Embryonic facial prominence (tissue), 1 donor: ENCODE data around the gene MRPL38.
"Not testable (repeated sequence)": the region's sequence is repeated elsewhere in the genome, so short reads cannot be mapped to it uniquely, and the experiment has no call there.

ENCODE experiments used
- DNase-seq: peaks from one replicate; pipeline ENCODE4 v3.0.0-alpha.2; 2016; ENCODE audit errors: extremely low spot score

Gene MRPL38

GRCh38 chr17:75876190-75876937 lies 28.3 kb downstream of the MRPL38 start:
- DNase-seq, result no peak

GRCh38 chr17:75875940-75876189 lies 28.8 kb downstream of the MRPL38 start:
- DNase-seq, result no peak

- DNase-seq, result no peak
Measured at GRCh38 chr17:75875182-75875939, 29.3 kb downstream of the MRPL38 start.

GRCh38 chr17:75874323-75875181 lies 30.1 kb downstream of the MRPL38 start:
- no peak for DNase-seq

GRCh38 chr17:75873587-75874322 lies 30.9 kb downstream of the MRPL38 start:
- no peak for DNase-seq

GRCh38 chr17:75872434-75873351 lies 32.0 kb downstream of the MRPL38 start:
- peak; percentile 6 for DNase-seq

- not testable (repeated sequence) for DNase-seq
Measured at GRCh38 chr17:75870228-75870627, 34.5 kb downstream of the MRPL38 start.

- DNase-seq, result no peak
Measured at GRCh38 chr17:75869282-75870141, 35.2 kb downstream of the MRPL38 start.

- DNase-seq, result not testable (repeated sequence)
Measured at GRCh38 chr17:75868730-75869281, 35.9 kb downstream of the MRPL38 start.

GRCh38 chr17:75865404-75866188 lies 39.1 kb downstream of the MRPL38 start:
- DNase-seq, result not testable (repeated sequence)

GRCh38 chr17:75864887-75865286 lies 39.8 kb downstream of the MRPL38 start:
- not testable (repeated sequence) for DNase-seq

GRCh38 chr17:75864448-75864871 lies 40.2 kb downstream of the MRPL38 start:
- no peak for DNase-seq

- no peak for DNase-seq
Measured at GRCh38 chr17:75861927-75862317, 42.8 kb downstream of the MRPL38 start.

GRCh38 chr17:75859358-75859757 lies 45.3 kb downstream of the MRPL38 start:
- not testable (repeated sequence) for DNase-seq

GRCh38 chr17:75856062-75856756 lies 48.5 kb downstream of the MRPL38 start:
- no peak for DNase-seq

GRCh38 chr17:75855310-75856061 lies 49.2 kb downstream of the MRPL38 start, which contains the start of gene WBP2:
Gene WBP2 (minus strand): TSS chr17:75855335. CDS start chr17:75855297, 38 bp downstream.
- peak; percentile 100 for DNase-seq

GRCh38 chr17:75854881-75855309 lies 49.8 kb downstream of the MRPL38 start:
- no peak for DNase-seq
